ENCODE data around the gene LONP1.

Gene LONP1

GRCh38 chr19:5694167-5694955, 25.6 kb downstream of the LONP1 start:
- ChIA-PET POLR2A (interaction anchor here (0.5 to 3.0 kb wide), 7 partner anchors 11 to 1339 kb away, joined by 3 to 12 read pairs (median 5); partner anchors contain the start of genes CATSPERD and LONP1), CTCF (no interaction called here)
- Histone ChIP-seq H3K9me3 (ENCODE audit: control insufficient read depth, insufficient read depth, low read depth, low read length) (no peaks in the 10 kb centered on the region), H3K4me1 (ENCODE audit: control insufficient read depth, insufficient read depth, low read length) (no peaks in the 10 kb centered on the region; the same call in 1 of the 2 replicates), H3K4me3 (ENCODE audit: low read depth, low read length) (no peak overlapping the region), H3K36me3 (ENCODE audit: control insufficient read depth in 2 of 2, insufficient read depth in 1 of 2, low read length in 2 of 2) (peaks cover 5 to 82% of the 10 kb centered on the region in 2 experiments; a peak in 2 of 3 replicates), H3K27ac (ENCODE audit: extremely low read depth, low read depth, low read length) (0 out of 2 replicates have a peak overlapping the region, but pooled peaks have one; percentile 35)
- TF ChIP-seq ZNF776 (tag by site-specific recombination; IDR thresholded peaks at IDR 0.05; ENCODE audit: borderline replicate concordance) (no peak), ZNF48 (tag by site-specific recombination; IDR thresholded peaks at IDR 0.05) (no peak), ZNF248 (tag by site-specific recombination; IDR thresholded peaks at IDR 0.05) (no peak), AEBP2 (tag by site-specific recombination; IDR thresholded peaks at IDR 0.05; ENCODE audit: borderline replicate concordance) (no peak), ZBTB7A (tag by site-specific recombination; IDR thresholded peaks at IDR 0.05; ENCODE audit: low read depth) (no peak), SP7 (tag by site-specific recombination; IDR thresholded peaks at IDR 0.05) (peak; percentile 7; the same call in 1 of the 2 replicates), ZNF660 (tag by site-specific recombination; IDR thresholded peaks at IDR 0.05) (no peak), ZNF184 (tag by site-specific recombination; IDR thresholded peaks at IDR 0.05) (no peak), ZNF157 (tag by site-specific recombination; IDR thresholded peaks at IDR 0.05) (no peak), KLF1 (tag by site-specific recombination; IDR thresholded peaks at IDR 0.05) (no peak), ZNF704 (tag by site-specific recombination; IDR thresholded peaks at IDR 0.05) (no peak), ZBTB6 (tag by site-specific recombination; IDR thresholded peaks at IDR 0.05) (no peak), SP3 (tag by site-specific recombination; IDR thresholded peaks at IDR 0.05) (no peak), ZNF560 (tag by site-specific recombination; IDR thresholded peaks at IDR 0.05; ENCODE audit: borderline replicate concordance) (no peak), GLIS2 (tag by site-specific recombination; IDR thresholded peaks at IDR 0.05) (peak; percentile 69), BCL11B (tag by site-specific recombination; IDR thresholded peaks at IDR 0.05; ENCODE audit: low read depth) (peak; percentile 56; the same call in 1 of the 2 replicates), KLF10 (tag by site-specific recombination; IDR thresholded peaks at IDR 0.05) (no peak), ZNF558 (tag by site-specific recombination; IDR thresholded peaks at IDR 0.05) (no peak), ZBTB20 (tag by site-specific recombination; IDR thresholded peaks at IDR 0.05) (no peak), RBAK (tag by site-specific recombination; IDR thresholded peaks at IDR 0.05) (no peak), ZNF791 (tag by site-specific recombination; IDR thresholded peaks at IDR 0.05) (no peak), ZNF366 (tag by site-specific recombination; conservative IDR thresholded peaks at IDR 0.05) (no peak), PATZ1 (tag by site-specific recombination; IDR thresholded peaks at IDR 0.05) (no peak), ZNF169 (tag by site-specific recombination; IDR thresholded peaks at IDR 0.05) (no peak), ZNF555 (tag by site-specific recombination; conservative IDR thresholded peaks at IDR 0.05) (no peak), IKZF3 (tag by site-specific recombination; IDR thresholded peaks at IDR 0.05) (no peak), SCRT2 (tag by site-specific recombination; IDR thresholded peaks at IDR 0.05) (no peak), ZNF391 (tag by site-specific recombination; IDR thresholded peaks at IDR 0.05; ENCODE audit: borderline replicate concordance, low read depth) (no peak), ZEB2 (tag by site-specific recombination; IDR thresholded peaks at IDR 0.05) (peak; percentile 50), ZNF2 (tag by site-specific recombination; IDR thresholded peaks at IDR 0.05) (no peak), ZSCAN16 (tag by site-specific recombination; IDR thresholded peaks at IDR 0.05) (no peak), ZNF266 (tag by site-specific recombination; IDR thresholded peaks at IDR 0.05; ENCODE audit: low read depth) (no peak), PBX3 (CRISPR knock-in tag; IDR thresholded peaks at IDR 0.05) (no peak)
